PC-3 (cell line): ENCODE measurements around the gene NPRL2. TPM values are rescaled to one million over a fixed set of nuclear protein-coding genes. Genes with fewer than 3 reads are reported as not detected.

Source experiments
- ATAC-seq: fragments of 200-7000 bp; cut with Tn5 transposase; 2 replicates; pipeline ENCODE4 v1.9.1; 2020; ENCODE audit warnings: mild to moderate bottlenecking, moderate library complexity
- BruUV-seq: library from RNA; stranded (reverse); fragments of 400-500 nt; replicated peaks from 2 replicates; lab custom pipeline; 2021; lab: Mats Ljungman, UMichigan
- CTCF ChIA-PET: fragments of 300-600 bp; sonication (Branson Sonifier 250); formaldehyde crosslinking; loops from one replicate; lab custom pipeline; 2022; ENCODE audit warnings: antibody characterized with exemption; lab: Charles Lee
- POLR2A ChIA-PET: fragments of 300-600 bp; sonication (Branson Sonifier 250); formaldehyde crosslinking; loops from one replicate; lab custom pipeline; 2022; ENCODE audit warnings: antibody characterized with exemption; ENCODE audit not compliant: unreplicated experiment; lab: Charles Lee
- DNase-seq: peaks from one replicate; pipeline ENCODE4 v3.0.0-alpha.2; 2015
- H2AFZ ChIP-seq: fragments of 300-600 bp; sonication (generic); 2 replicates; pipeline ENCODE4 v1.6.0; 2016; ENCODE audit warnings: antibody characterized with exemption, low read length
- H3F3A ChIP-seq: fragments of 300-600 bp; sonication (generic); one replicate; pipeline ENCODE4 v1.6.0; 2017; ENCODE audit warnings: antibody characterized with exemption, low read length, control low read depth, mild to moderate bottlenecking; ENCODE audit not compliant: unreplicated experiment
- H3K27ac ChIP-seq: fragments of 300-600 bp; sonication (generic); 2 replicates; pipeline ENCODE4 v1.5.1; 2016; ENCODE audit warnings: mild to moderate bottlenecking, low read length
- H3K27me3 ChIP-seq: fragments of 300-600 bp; sonication (generic); 2 replicates; pipeline ENCODE4 v1.6.1; 2016; ENCODE audit warnings: low read length, mixed read lengths
- H3K36me3 ChIP-seq: fragments of 300-600 bp; sonication (generic); 2 replicates; pipeline ENCODE4 v1.6.1; 2016; ENCODE audit warnings: low read depth, mixed run types, low read length, mixed read lengths
- H3K4me1 ChIP-seq: fragments of 300-600 bp; sonication (generic); 2 replicates; pipeline ENCODE4 v1.5.1; 2016; ENCODE audit warnings: low read length; ENCODE audit not compliant: insufficient read depth
- H3K4me2 ChIP-seq: fragments of 300-600 bp; sonication (generic); 2 replicates; pipeline ENCODE4 v1.6.0; 2016; ENCODE audit warnings: low read length
- H3K4me3 ChIP-seq: fragments of 300-600 bp; sonication (generic); 2 replicates; pipeline ENCODE4 v1.5.1; 2016; ENCODE audit warnings: mild to moderate bottlenecking, low read length, mixed read lengths
- H3K79me2 ChIP-seq: fragments of 300-600 bp; sonication (generic); 2 replicates; pipeline ENCODE4 v1.6.1; 2017; ENCODE audit warnings: low read length, mixed read lengths
- H3K9ac ChIP-seq: fragments of 300-600 bp; sonication (generic); 2 replicates; pipeline ENCODE4 v1.6.0; 2016; ENCODE audit warnings: mild to moderate bottlenecking, low read length
- H3K9me2 ChIP-seq: fragments of 300-600 bp; sonication (generic); replicated peaks from 2 replicates; pipeline ENCODE4 v1.6.1; 2016; ENCODE audit warnings: mixed run types, low read length, mixed read lengths
- H3K9me3 ChIP-seq: fragments of 300-600 bp; sonication (generic); 2 replicates; pipeline ENCODE4 v1.6.1; 2016; ENCODE audit warnings: low read length, mixed read lengths
- H4K20me1 ChIP-seq: fragments of 300-600 bp; sonication (generic); 2 replicates; pipeline ENCODE4 v1.6.1; 2016; ENCODE audit warnings: low read length, mixed read lengths
- EZH2 ChIP-seq: fragments of 300-600 bp; sonication (generic); IDR thresholded peaks from one replicate; pipeline ENCODE4 v1.6.1; 2017; ENCODE audit warnings: antibody characterized with exemption, mild to moderate bottlenecking, low read length; ENCODE audit not compliant: unreplicated experiment
- EZH2phosphoT487 ChIP-seq: fragments of 300-600 bp; sonication (generic); IDR thresholded peaks from 2 replicates; pipeline ENCODE4 v1.6.1; 2018; ENCODE audit warnings: mild to moderate bottlenecking, antibody characterized with exemption, low read length, borderline replicate concordance
- intact Hi-C: fragments of 100-400 bp; cut with micrococcal nuclease; formaldehyde crosslinking; loops from 2 replicates; pipeline ENCODE4 v1.9.0; 2023
- total RNA-seq: library from RNA; depleted of rRNA; stranded (reverse); fragments of >200 nt; gene quantifications from 2 replicates; pipeline ENCODE4 v1.2.3, GENCODE V29; 2014
- TF ChIP-seq, protein P1 (sequence below): fragments of 300-600 bp; sonication (generic); conservative IDR thresholded peaks from 2 replicates; pipeline ENCODE4 v1.5.1; 2017; ENCODE audit warnings: antibody characterized with exemption, low read depth, mild to moderate bottlenecking, low read length

NPRL2 gene
- total RNA-seq, 1 experiment from 2014 or later, result 56.9 TPM

GRCh38 chr3:50318163-50318562, 32.4 kb downstream of the NPRL2 start:
- Histone ChIP-seq H3K27me3 (no peaks in the 10 kb centered on the region), H3K36me3 (peaks cover 6% of the 10 kb centered on the region), H3K9me2 (no peaks in the 10 kb centered on the region), H3K27ac (peak overlapping the region; percentile 92), H3K79me2 (peaks cover 35% of the 10 kb centered on the region), H3K9me3 (no peaks in the 10 kb centered on the region), H3K4me3 (no peak overlapping the region), H2AFZ (no peak overlapping the region), H3K9ac (no peak overlapping the region), H3F3A (peaks cover 13% of the 10 kb centered on the region), H4K20me1 (no peaks in the 10 kb centered on the region), H3K4me2 (peak overlapping the region; percentile 88), H3K4me1 (peaks cover 48% of the 10 kb centered on the region)
- DNase-seq (no peak), ATAC-seq (no peak)
- ChIA-PET CTCF (no interaction called here), POLR2A (interaction anchor here (1.2 kb wide), 1 partner anchor 19 kb away, joined by 4 read pairs; the partner anchor contains the start of genes HYAL3 and NAA80)
- TF ChIP-seq EZH2 (no peak), EZH2phosphoT487 (no peak)
- TF ChIP-seq, protein P1, sequence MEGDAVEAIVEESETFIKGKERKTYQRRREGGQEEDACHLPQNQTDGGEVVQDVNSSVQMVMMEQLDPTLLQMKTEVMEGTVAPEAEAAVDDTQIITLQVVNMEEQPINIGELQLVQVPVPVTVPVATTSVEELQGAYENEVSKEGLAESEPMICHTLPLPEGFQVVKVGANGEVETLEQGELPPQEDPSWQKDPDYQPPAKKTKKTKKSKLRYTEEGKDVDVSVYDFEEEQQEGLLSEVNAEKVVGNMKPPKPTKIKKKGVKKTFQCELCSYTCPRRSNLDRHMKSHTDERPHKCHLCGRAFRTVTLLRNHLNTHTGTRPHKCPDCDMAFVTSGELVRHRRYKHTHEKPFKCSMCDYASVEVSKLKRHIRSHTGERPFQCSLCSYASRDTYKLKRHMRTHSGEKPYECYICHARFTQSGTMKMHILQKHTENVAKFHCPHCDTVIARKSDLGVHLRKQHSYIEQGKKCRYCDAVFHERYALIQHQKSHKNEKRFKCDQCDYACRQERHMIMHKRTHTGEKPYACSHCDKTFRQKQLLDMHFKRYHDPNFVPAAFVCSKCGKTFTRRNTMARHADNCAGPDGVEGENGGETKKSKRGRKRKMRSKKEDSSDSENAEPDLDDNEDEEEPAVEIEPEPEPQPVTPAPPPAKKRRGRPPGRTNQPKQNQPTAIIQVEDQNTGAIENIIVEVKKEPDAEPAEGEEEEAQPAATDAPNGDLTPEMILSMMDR, result no peak
- intact Hi-C loops, result no loop called here
- no TSS peak for BruUV-seq

DNA sequence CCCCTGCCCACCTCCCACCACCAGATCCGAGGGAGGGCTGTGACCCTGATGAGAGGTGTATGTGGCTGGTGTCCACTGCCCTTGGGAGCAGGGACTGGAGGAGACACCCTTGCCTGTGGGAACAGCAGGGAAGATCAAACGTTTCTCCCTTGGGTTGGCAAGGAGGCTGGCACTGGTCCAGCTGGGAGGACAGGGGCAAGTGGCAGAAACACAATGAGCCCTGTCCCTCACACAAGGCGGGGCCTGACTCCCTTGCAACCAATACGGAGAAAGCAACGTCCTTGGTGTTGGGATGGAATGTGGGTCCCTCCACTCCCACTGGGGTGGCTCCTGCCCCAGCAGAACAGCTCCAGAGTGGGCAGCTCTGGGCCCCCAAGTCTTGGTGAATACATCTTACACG, 33.3 kb downstream of the NPRL2 start:
- POLR2A ChIA-PET, result interaction anchor here (0.6 to 1.4 kb wide), 3 partner anchors 18 to 25 kb away, joined by 4 to 5 read pairs (median 4); partner anchors contain the start of genes HYAL3, IFRD2 and NAA80
- BruUV-seq, result TSS peak; percentile 73

More for the DNA sequence above, 33.3 kb downstream of the NPRL2 start:
- Histone ChIP-seq H3K27me3 (no peaks in the 10 kb centered on the region), H3K79me2 (peaks cover 35% of the 10 kb centered on the region), H4K20me1 (no peaks in the 10 kb centered on the region), H2AFZ (no peak overlapping the region), H3K4me2 (peak overlapping the region; percentile 88), H3K9ac (peak overlapping the region; percentile 60), H3K9me2 (no peaks in the 10 kb centered on the region), H3K9me3 (no peaks in the 10 kb centered on the region), H3K36me3 (peaks cover 6% of the 10 kb centered on the region), H3K27ac (peak overlapping the region; percentile 92), H3F3A (peaks cover 13% of the 10 kb centered on the region), H3K4me3 (peak overlapping the region; percentile 57), H3K4me1 (peaks cover 48% of the 10 kb centered on the region)
- CTCF ChIA-PET, result interaction anchor here (0.6 kb wide), 1 partner anchor 11 kb away, joined by 3 read pairs; no protein-coding TSS in a partner anchor
- DNase-seq (peak; percentile 25), ATAC-seq (no peak)
- intact Hi-C loops, result loop anchor here (1.0 kb wide), 1 partner anchor 18 kb away; the partner anchor contains the start of genes HYAL3 and NAA80
- TF ChIP-seq EZH2phosphoT487, result no peak
- no peak for TF ChIP-seq EZH2
- TF ChIP-seq, protein P1, result no peak
